OCI-LY3 (cell line): Measurements from ENCODE around the gene HNRNPLL.

Source experiments
- EZH2phosphoT487 ChIP-seq: fragments of 200-600 bp; shearing (Covaris generic); IDR thresholded peaks from 2 replicates; pipeline ENCODE4 v1.6.1; 2018; ENCODE audit warnings: antibody characterized with exemption, mixed run types, low read depth
- TF ChIP-seq, protein P1 (sequence below): fragments of 200-600, 300-600 bp; sonication (generic); IDR thresholded peaks from 2 replicates; pipeline ENCODE4 v1.5.1; 2014; ENCODE audit warnings: antibody characterized with exemption, low read length, low read depth

DNA sequence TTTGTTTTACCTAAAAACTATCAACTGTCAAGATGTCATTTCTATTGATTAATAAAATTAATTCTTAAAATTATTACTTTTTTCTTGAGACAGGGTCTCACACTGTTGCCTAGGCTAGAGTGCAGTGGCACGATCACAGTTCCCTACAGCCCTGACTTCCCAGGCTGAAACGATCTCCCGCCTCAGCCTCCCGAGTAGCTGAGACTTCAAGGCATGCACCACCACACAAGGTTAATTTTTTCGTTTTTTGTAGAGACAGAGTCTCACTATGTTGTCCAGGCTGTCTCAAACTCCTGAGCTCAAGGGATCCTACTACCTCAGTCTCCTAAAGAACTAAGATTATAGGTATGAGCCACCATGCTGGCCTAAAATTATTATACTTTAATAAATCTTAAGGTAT lies 18.7 kb downstream of the HNRNPLL start:
- TF ChIP-seq, protein P1, sequence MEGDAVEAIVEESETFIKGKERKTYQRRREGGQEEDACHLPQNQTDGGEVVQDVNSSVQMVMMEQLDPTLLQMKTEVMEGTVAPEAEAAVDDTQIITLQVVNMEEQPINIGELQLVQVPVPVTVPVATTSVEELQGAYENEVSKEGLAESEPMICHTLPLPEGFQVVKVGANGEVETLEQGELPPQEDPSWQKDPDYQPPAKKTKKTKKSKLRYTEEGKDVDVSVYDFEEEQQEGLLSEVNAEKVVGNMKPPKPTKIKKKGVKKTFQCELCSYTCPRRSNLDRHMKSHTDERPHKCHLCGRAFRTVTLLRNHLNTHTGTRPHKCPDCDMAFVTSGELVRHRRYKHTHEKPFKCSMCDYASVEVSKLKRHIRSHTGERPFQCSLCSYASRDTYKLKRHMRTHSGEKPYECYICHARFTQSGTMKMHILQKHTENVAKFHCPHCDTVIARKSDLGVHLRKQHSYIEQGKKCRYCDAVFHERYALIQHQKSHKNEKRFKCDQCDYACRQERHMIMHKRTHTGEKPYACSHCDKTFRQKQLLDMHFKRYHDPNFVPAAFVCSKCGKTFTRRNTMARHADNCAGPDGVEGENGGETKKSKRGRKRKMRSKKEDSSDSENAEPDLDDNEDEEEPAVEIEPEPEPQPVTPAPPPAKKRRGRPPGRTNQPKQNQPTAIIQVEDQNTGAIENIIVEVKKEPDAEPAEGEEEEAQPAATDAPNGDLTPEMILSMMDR = no peak
- TF ChIP-seq EZH2phosphoT487 = no peak
